Stimulated activated CD4-positive, alpha-beta T cell treated with anti-CD3 and anti-CD28 coated beads, Interleukin-2, amount 100 ng/mL, for 4 hours (primary cell): Measurements from ENCODE around the gene ZNF644.
"Not testable (repeated sequence)": the region's sequence is repeated elsewhere in the genome, so short reads cannot be mapped to it uniquely, and the experiment has no call there.

Source experiments
- DNase-seq: peaks from one replicate; pipeline ENCODE4 v3.0.0-alpha.2; 2020; ENCODE audit warnings: low read depth

ZNF644 gene

GRCh38 chr1:90925928-90926869, 95.6 kb downstream of the ZNF644 start:
- no peak for DNase-seq

- DNase-seq = no peak
These were observed 96.9 kb downstream of the ZNF644 start for GRCh38 chr1:90924982-90925381.

DNA sequence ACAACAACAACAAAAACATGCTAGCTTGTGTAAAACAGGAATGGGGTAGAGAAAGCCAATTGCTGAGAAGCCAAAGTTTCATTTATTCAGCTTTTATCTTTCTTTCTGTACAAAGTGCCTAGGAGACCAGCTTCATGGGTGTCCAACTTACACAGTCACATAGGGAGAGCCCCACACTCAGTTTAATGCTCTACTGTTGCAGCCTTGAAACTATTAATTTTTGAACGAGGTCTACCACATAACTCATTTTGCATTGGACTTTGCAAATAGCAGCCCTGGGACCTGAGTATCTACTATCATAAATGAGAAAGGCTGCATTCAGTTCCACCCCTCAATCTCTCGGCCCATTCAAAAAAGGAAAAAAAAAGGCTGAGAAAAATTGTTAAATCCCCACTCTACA, 98.8 kb downstream of the ZNF644 start:
- DNase-seq = no peak

DNA sequence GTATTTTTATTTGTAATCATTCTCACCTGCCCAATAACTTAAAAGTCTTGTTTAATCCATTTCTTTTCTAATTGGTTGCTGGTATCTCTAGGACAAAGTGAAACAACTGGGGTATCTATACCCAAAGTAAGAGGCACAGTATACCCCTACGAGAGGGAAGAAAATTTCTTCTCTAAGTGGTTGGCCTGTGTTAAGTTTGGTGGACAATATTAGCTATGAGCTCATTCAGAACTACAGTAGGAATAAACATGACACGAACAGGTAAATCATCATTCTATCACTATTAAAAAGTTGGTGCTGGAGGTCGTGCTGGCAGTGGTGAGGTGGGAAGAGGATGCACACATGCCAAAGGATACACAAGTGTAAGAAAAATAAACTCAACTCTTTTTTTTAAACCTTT, 99.6 kb downstream of the ZNF644 start:
- DNase-seq = no peak

- no peak for DNase-seq
These were observed 101.9 kb downstream of the ZNF644 start for GRCh38 chr1:90919900-90920299.

- no peak for DNase-seq
These were observed 102.6 kb downstream of the ZNF644 start for GRCh38 chr1:90919190-90919719.

GRCh38 chr1:90911353-90911752, 110.5 kb downstream of the ZNF644 start:
- no peak for DNase-seq

GRCh38 chr1:90902672-90903071, 119.2 kb downstream of the ZNF644 start:
- DNase-seq = no peak

DNA sequence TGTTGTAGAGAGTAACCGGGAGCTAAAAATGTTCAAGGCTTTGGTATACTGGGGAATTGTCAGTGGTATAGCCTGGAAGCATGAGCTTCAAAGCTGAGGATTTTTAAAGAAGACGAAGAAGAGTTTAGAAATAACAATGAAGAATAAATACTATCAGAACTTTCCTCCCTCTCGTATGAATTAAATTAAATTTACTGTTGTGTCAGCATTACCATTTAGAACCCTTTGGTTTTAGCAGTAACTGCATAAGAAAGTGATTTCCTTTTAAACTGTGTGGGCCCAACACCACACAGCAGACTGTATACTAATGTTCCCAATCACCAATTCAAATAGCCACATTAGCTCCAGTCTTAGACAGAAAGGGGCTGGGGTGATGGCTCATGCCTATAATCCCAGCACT, 122.6 kb downstream of the ZNF644 start:
- no peak for DNase-seq

DNA sequence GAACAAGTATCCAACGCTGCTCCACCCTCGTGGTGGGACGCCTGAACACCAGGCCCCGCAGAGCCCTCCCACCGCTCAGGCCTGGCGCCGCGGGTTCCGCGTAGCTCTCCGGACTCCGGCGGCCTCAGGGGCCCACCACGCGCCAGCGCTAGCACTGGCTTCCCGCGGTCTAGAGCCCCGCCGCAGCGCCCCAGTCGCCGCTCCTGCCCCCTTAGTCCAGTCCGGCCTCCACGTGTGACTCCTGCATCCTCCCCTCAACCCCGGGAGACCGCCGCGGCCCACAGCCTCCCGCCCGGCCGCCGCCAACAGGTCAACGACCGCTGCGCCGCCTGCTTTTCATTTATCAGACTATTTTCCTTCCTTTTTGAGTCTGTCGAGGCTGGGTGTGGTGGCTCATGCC, 128.2 kb downstream of the ZNF644 start:
- DNase-seq = not testable (repeated sequence)

DNA sequence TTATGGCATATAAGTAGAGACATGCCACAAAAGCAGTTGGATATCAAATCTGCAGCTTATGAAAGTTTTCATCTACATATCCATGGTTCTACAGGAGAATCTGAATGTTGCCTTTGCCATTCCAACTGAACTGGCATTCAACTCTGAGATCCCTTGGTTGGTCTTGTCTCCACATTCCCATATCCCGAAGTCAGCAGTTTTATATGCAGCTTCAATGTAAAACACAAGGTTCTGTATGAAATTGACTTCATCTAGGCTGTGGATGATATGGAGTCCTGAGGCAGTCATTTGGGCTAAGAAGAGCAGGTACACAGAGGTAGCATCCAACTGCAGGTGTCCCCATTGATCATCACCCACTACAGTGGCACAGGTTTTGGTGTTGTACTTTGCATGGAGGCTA, 129.0 kb downstream of the ZNF644 start:
- DNase-seq = not testable (repeated sequence)

- not testable (repeated sequence) for DNase-seq
These were observed 129.6 kb downstream of the ZNF644 start for GRCh38 chr1:90892196-90892595.

DNA sequence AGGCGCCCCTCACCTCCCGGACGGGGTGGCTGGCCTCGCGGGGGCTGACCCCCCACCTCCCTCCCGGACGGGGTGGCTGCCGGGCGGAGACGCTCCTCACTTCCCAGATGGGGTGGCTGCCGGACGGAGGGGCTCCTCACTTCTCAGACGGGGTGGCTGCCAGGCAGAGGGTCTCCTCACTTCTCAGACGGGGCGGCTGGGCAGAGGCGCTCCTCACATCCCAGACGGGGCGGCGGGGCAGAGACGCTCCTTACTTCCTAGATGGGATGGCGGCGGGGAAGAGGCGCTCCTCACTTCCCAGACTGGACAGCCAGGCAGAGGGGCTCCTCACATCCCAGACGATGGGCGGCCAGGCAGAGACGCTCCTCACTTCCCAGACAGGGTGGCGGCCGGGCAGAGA, 130.1 kb downstream of the ZNF644 start:
- not testable (repeated sequence) for DNase-seq

DNA sequence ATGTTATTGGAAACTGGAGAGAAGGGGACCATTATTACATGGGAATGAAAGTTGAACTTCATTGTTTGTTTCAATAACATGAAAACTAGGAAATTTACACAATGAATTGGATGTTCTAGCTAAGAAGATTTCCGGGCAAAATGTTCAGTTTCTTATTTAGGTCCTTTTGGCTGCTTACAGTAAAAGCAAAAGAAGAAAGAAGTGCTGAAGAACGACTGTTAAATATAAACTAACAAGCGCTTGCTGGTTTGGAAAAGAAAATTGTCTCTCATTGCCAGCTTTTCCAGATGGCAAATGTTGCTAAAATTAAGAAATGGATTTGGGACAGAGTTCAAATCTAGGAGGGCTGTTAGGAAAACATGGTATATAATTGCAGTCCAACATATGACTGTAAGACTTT, 139.6 kb downstream of the ZNF644 start:
- no peak for DNase-seq

- no peak for DNase-seq
These were observed 140.8 kb downstream of the ZNF644 start for GRCh38 chr1:90881034-90881433.

DNA sequence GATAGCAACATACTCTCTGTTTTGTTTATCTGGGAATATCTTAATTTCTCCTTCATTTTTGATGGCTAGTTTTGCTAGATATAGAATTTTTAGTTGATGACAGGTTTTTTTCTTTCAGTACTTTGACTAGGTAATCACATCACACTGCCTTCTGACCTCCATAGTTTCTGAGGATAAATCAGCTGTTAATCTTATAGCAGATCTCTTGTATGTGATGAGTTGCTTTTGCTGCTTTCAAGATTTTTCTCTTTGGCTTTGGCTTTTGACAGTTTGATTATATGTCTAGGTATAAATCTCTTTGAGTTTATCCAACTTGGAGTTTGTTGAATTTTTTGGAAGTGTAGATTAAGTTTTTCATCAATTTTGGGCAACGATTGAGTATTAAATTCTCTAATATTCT, 142.6 kb downstream of the ZNF644 start:
- no peak for DNase-seq

DNA sequence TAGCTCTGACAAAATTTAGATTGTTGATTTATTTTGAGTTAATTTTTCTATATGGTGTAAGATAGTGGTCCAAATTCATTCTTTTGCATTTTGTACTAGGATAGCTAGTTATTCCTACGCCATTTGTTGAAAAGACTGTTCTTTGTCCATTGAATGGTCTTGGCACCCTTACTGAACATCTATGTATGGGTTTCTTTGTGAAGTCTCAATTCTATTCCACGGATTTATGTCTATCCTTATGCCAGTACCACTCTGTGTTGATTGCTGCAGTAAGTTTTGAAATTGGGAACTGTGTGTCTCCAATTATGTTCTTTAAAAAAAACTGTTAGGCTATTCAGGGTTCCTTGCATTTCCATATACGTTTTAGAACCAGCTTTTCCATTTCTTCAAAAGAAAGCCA, 145.7 kb downstream of the ZNF644 start:
- DNase-seq = no peak
